ENCODE measurements around the gene ARHGEF25. TPM values are rescaled to one million over a fixed set of nuclear protein-coding genes. Genes with fewer than 3 reads are reported as not detected.
A peak's percentile ranks its signal among the peaks of the same experiment; 100 is the strongest.
"Not testable (repeated sequence)": the region's sequence is repeated elsewhere in the genome, so short reads cannot be mapped to it uniquely, and the experiment has no call there.

The ARHGEF25 gene
- 44.2 TPM for polyA plus RNA-seq (2013, experiment 1 of 4)
- polyA plus RNA-seq (2013, experiment 2 of 4): 44.4 TPM
- polyA plus RNA-seq (2013, experiment 3 of 4): 36.2 TPM
- 40.9 TPM for polyA plus RNA-seq (2013, experiment 4 of 4)

- peaks cover 10% of the 10 kb centered on the region for H3K4me1 ChIP-seq (ENCODE audit: control insufficient read depth, insufficient read depth, low read length)
- H3K9me3 ChIP-seq (ENCODE audit: control insufficient read depth, low read length): no peaks in the 10 kb centered on the region
- no peak within 1 kb of the TSS for H3K27ac ChIP-seq (ENCODE audit: insufficient read depth, low read depth, low read length, poor library complexity, severe bottlenecking)
- H3K4me3 ChIP-seq (ENCODE audit: insufficient read depth, low read depth, low read length): peak within 1 kb of the TSS; percentile 63
- peaks cover 4% of the 10 kb centered on the region for H3K36me3 ChIP-seq (ENCODE audit: control insufficient read depth, insufficient read depth, low read length)
- WGBS, 2 experiments: 0% methylated on average over 50 to 54 of the region's 55 CpGs
- H3K27me3 ChIP-seq (ENCODE audit: control insufficient read depth, insufficient read depth, low read length, poor library complexity, severe bottlenecking): peaks cover 28% of the 10 kb centered on the region
These were observed at the start of gene ARHGEF25 for GRCh38 chr12:57611108-57611826. TSS of gene ARHGEF25 (plus strand) at chr12:57611435. CDS start at chr12:57611895, 460 bp downstream.

GRCh38 chr12:57563358-57563757 is 47.9 kb upstream of the ARHGEF25 start:
- no peaks in the 10 kb centered on the region for H3K27me3 ChIP-seq (ENCODE audit: control insufficient read depth, insufficient read depth, low read length, poor library complexity, severe bottlenecking)
- 92 to 94% methylated on average over 4 of the region's 4 CpGs for WGBS, 2 experiments
- no peak overlapping the region for H3K4me3 ChIP-seq (ENCODE audit: insufficient read depth, low read depth, low read length)
- H3K4me1 ChIP-seq (ENCODE audit: control insufficient read depth, insufficient read depth, low read length): no peaks in the 10 kb centered on the region
- no peak overlapping the region for H3K27ac ChIP-seq (ENCODE audit: insufficient read depth, low read depth, low read length, poor library complexity, severe bottlenecking)
- H3K9me3 ChIP-seq (ENCODE audit: control insufficient read depth, low read length): no peaks in the 10 kb centered on the region
- H3K36me3 ChIP-seq (ENCODE audit: control insufficient read depth, insufficient read depth, low read length): no peaks in the 10 kb centered on the region

GRCh38 chr12:57564178-57564740 is 47.0 kb upstream of the ARHGEF25 start:
- Histone ChIP-seq H3K36me3 (ENCODE audit: control insufficient read depth, insufficient read depth, low read length) (no peaks in the 10 kb centered on the region), H3K4me3 (ENCODE audit: insufficient read depth, low read depth, low read length) (no peak overlapping the region), H3K27me3 (ENCODE audit: control insufficient read depth, insufficient read depth, low read length, poor library complexity, severe bottlenecking) (no peaks in the 10 kb centered on the region), H3K9me3 (ENCODE audit: control insufficient read depth, low read length) (no peaks in the 10 kb centered on the region), H3K4me1 (ENCODE audit: control insufficient read depth, insufficient read depth, low read length) (no peaks in the 10 kb centered on the region), H3K27ac (ENCODE audit: insufficient read depth, low read depth, low read length, poor library complexity, severe bottlenecking) (no peak overlapping the region)
- WGBS, 2 experiments: 93 to 94% methylated on average over 7 of the region's 7 CpGs

GRCh38 chr12:57568838-57569237 is 42.4 kb upstream of the ARHGEF25 start:
- Histone ChIP-seq H3K9me3 (ENCODE audit: control insufficient read depth, low read length) (no peaks in the 10 kb centered on the region), H3K27me3 (ENCODE audit: control insufficient read depth, insufficient read depth, low read length, poor library complexity, severe bottlenecking) (no peaks in the 10 kb centered on the region), H3K27ac (ENCODE audit: insufficient read depth, low read depth, low read length, poor library complexity, severe bottlenecking) (no peak overlapping the region), H3K4me1 (ENCODE audit: control insufficient read depth, insufficient read depth, low read length) (no peaks in the 10 kb centered on the region), H3K4me3 (ENCODE audit: insufficient read depth, low read depth, low read length) (no peak overlapping the region), H3K36me3 (ENCODE audit: control insufficient read depth, insufficient read depth, low read length) (peaks cover 10% of the 10 kb centered on the region)
- WGBS, 2 experiments: 92% methylated on average over 6 of the region's 6 CpGs

- WGBS, 2 experiments: 93 to 96% methylated on average over 18 of the region's 18 CpGs
- no peaks in the 10 kb centered on the region for H3K4me1 ChIP-seq (ENCODE audit: control insufficient read depth, insufficient read depth, low read length)
- peaks cover 14% of the 10 kb centered on the region for H3K36me3 ChIP-seq (ENCODE audit: control insufficient read depth, insufficient read depth, low read length)
- H3K9me3 ChIP-seq (ENCODE audit: control insufficient read depth, low read length): no peaks in the 10 kb centered on the region
- no peak overlapping the region for H3K27ac ChIP-seq (ENCODE audit: insufficient read depth, low read depth, low read length, poor library complexity, severe bottlenecking)
- H3K27me3 ChIP-seq (ENCODE audit: control insufficient read depth, insufficient read depth, low read length, poor library complexity, severe bottlenecking): no peaks in the 10 kb centered on the region
- H3K4me3 ChIP-seq (ENCODE audit: insufficient read depth, low read depth, low read length): no peak overlapping the region
These were observed 41.4 kb upstream of the ARHGEF25 start for GRCh38 chr12:57569858-57570257.

- not testable (repeated sequence) for H3K27ac ChIP-seq (ENCODE audit: insufficient read depth, low read depth, low read length, poor library complexity, severe bottlenecking); H3K9me3 ChIP-seq (ENCODE audit: control insufficient read depth, low read length); H3K4me3 ChIP-seq (ENCODE audit: insufficient read depth, low read depth, low read length); H3K4me1 ChIP-seq (ENCODE audit: control insufficient read depth, insufficient read depth, low read length); H3K27me3 ChIP-seq (ENCODE audit: control insufficient read depth, insufficient read depth, low read length, poor library complexity, severe bottlenecking)
- 78 to 86% methylated on average over 10 to 13 of the region's 13 CpGs for WGBS, 2 experiments
- H3K36me3 ChIP-seq (ENCODE audit: control insufficient read depth, insufficient read depth, low read length): peaks cover 17% of the 10 kb centered on the region
These were observed 40.8 kb upstream of the ARHGEF25 start for GRCh38 chr12:57570438-57570837.

GRCh38 chr12:57571926-57572762 is 39.1 kb upstream of the ARHGEF25 start:
- Histone ChIP-seq H3K4me3 (ENCODE audit: insufficient read depth, low read depth, low read length) (no peak overlapping the region), H3K27ac (ENCODE audit: insufficient read depth, low read depth, low read length, poor library complexity, severe bottlenecking) (no peak overlapping the region), H3K36me3 (ENCODE audit: control insufficient read depth, insufficient read depth, low read length) (peaks cover 30% of the 10 kb centered on the region), H3K27me3 (ENCODE audit: control insufficient read depth, insufficient read depth, low read length, poor library complexity, severe bottlenecking) (no peaks in the 10 kb centered on the region), H3K4me1 (ENCODE audit: control insufficient read depth, insufficient read depth, low read length) (no peaks in the 10 kb centered on the region), H3K9me3 (ENCODE audit: control insufficient read depth, low read length) (no peaks in the 10 kb centered on the region)
- WGBS, 2 experiments: 96 to 97% methylated on average over 12 of the region's 12 CpGs

- WGBS, 2 experiments: 93% methylated on average over 10 of the region's 10 CpGs
- Histone ChIP-seq H3K36me3 (ENCODE audit: control insufficient read depth, insufficient read depth, low read length) (peaks cover 33% of the 10 kb centered on the region), H3K4me3 (ENCODE audit: insufficient read depth, low read depth, low read length) (no peak overlapping the region)
These were observed 36.4 kb upstream of the ARHGEF25 start for GRCh38 chr12:57574795-57575194.

GRCh38 chr12:57575771-57576612 is 35.2 kb upstream of the ARHGEF25 start:
- no peaks in the 10 kb centered on the region for H3K27me3 ChIP-seq (ENCODE audit: control insufficient read depth, insufficient read depth, low read length, poor library complexity, severe bottlenecking)
- peaks cover 37% of the 10 kb centered on the region for H3K36me3 ChIP-seq (ENCODE audit: control insufficient read depth, insufficient read depth, low read length)
- H3K27ac ChIP-seq (ENCODE audit: insufficient read depth, low read depth, low read length, poor library complexity, severe bottlenecking): no peak overlapping the region
- 93 to 97% methylated on average over 12 of the region's 12 CpGs for WGBS, 2 experiments
- H3K4me3 ChIP-seq (ENCODE audit: insufficient read depth, low read depth, low read length): no peak overlapping the region
- H3K9me3 ChIP-seq (ENCODE audit: control insufficient read depth, low read length): no peaks in the 10 kb centered on the region
- H3K4me1 ChIP-seq (ENCODE audit: control insufficient read depth, insufficient read depth, low read length): no peaks in the 10 kb centered on the region

More at GRCh38 chr12:57574795-57575194, 36.4 kb upstream of the ARHGEF25 start:
- H3K27me3 ChIP-seq (ENCODE audit: control insufficient read depth, insufficient read depth, low read length, poor library complexity, severe bottlenecking): no peaks in the 10 kb centered on the region
- H3K9me3 ChIP-seq (ENCODE audit: control insufficient read depth, low read length): no peaks in the 10 kb centered on the region
- no peak overlapping the region for H3K27ac ChIP-seq (ENCODE audit: insufficient read depth, low read depth, low read length, poor library complexity, severe bottlenecking)
- no peaks in the 10 kb centered on the region for H3K4me1 ChIP-seq (ENCODE audit: control insufficient read depth, insufficient read depth, low read length)
